Measurements from ENCODE around the gene ZNF888. TPM values are rescaled to one million over a fixed set of nuclear protein-coding genes. Genes with fewer than 3 reads are reported as not detected.
"Not testable (repeated sequence)": the region's sequence is repeated elsewhere in the genome, so short reads cannot be mapped to it uniquely, and the experiment has no call there.

ZNF888 gene
- total and polyA plus RNA-seq, 9 of the 15 experiments (the other 6 are each of a cell fraction or from before 2014, with no cell fraction given) = 1.6 to 13.3 (median 9.9) TPM

GRCh38 chr19:52941941-52942385, 18.7 kb upstream of the ZNF888 start (continued):
- TF ChIP-seq ADNP (tag; IDR thresholded peaks at IDR 0.05) (no peak), FOXK1 (CRISPR knock-in tag; IDR thresholded peaks at IDR 0.05; ENCODE audit: borderline replicate concordance) (no peak), SRSF7 (optimal IDR thresholded peaks at IDR 0.05; ENCODE audit: low read depth, low read length) (no peak), TCF3 (CRISPR knock-in tag; IDR thresholded peaks at IDR 0.05) (no peak), GMEB1 (CRISPR knock-in tag; IDR thresholded peaks at IDR 0.05) (no peak), NFIX (CRISPR knock-in tag; IDR thresholded peaks at IDR 0.05; ENCODE audit: low read depth) (no peak), PKNOX1 (IDR thresholded peaks at IDR 0.05) (no peak)

GRCh38 chr19:52941523-52941922, 18.3 kb upstream of the ZNF888 start:
- H3K27me3 ChIP-seq (ENCODE audit: control insufficient read depth in 2 of 2, insufficient read depth in 2 of 2, low read length in 2 of 2); in situ Hi-C loops (cut with MboI); H3K9me1 ChIP-seq (ENCODE audit: control insufficient read depth, insufficient read depth, low read length); BruUV-seq (replicated peaks); intact Hi-C loops (cut with micrococcal nuclease); FAIRE-seq; H4K20me1 ChIP-seq (replicated peaks; ENCODE audit: control insufficient read depth, insufficient read depth, low read length); CTCF ChIA-PET (ENCODE audit: low intra/inter-chr PET ratio); H3K9me3 ChIP-seq (replicated peaks; ENCODE audit: control insufficient read depth, insufficient read depth, low read depth, low read length); H2AFZ ChIP-seq (ENCODE audit: low read depth, low read length): not testable (repeated sequence)
- H3K79me2 ChIP-seq (ENCODE audit: control insufficient read depth, insufficient read depth, low read length) = peaks cover 58% of the 10 kb centered on the region
- H3K4me1 ChIP-seq (replicated peaks in 1 of 2; ENCODE audit: control insufficient read depth in 2 of 2, insufficient read depth in 2 of 2, low read length in 2 of 2) = peaks cover 25 to 41% of the 10 kb centered on the region in 2 experiments
- ATAC-seq (peak; percentile 43; the same call in 2 of the 3 replicates), DNase-seq (ENCODE audit: extremely low read depth in 1 of 4, low spot score in 3 of 4) (peak in 1 of 4 experiments; percentile 33)
- POLR2A ChIA-PET = interaction anchor here (0.7 to 1.4 kb wide), 2 partner anchors 17 to 190 kb away, joined by 3 to 4 read pairs; no protein-coding TSS in a partner anchor
- 60% methylated on average over 1 of the region's 2 CpGs for WGBS (ENCODE audit: insufficient coverage, low coverage, missing lambda C conversion rate)
- H3K36me3 ChIP-seq (ENCODE audit: control insufficient read depth, insufficient read depth, low read length) = peaks cover 18% of the 10 kb centered on the region; the same call in 2 of the 3 replicates
- H3K4me2 ChIP-seq (ENCODE audit: insufficient read depth, low read length) = peak overlapping the region; percentile 87
- peak overlapping the region; percentile 91 to 96 for H3K9ac ChIP-seq (ENCODE audit: insufficient read depth in 1 of 2, low read depth in 2 of 2, low read length in 2 of 2)
- peak overlapping the region; percentile 95 for H3K4me3 ChIP-seq
- peak overlapping the region; percentile 97 for H3K27ac ChIP-seq (ENCODE audit: extremely low read depth, low read depth, low read length)
- TF ChIP-seq DPF2 (IDR thresholded peaks at IDR 0.05) = peak; percentile 32; the same call in 1 of the 2 replicates
- 0 out of 2 replicates have a peak, but pooled peaks have one; percentile 5 for TF ChIP-seq THRB (CRISPR knock-in tag; conservative IDR thresholded peaks at IDR 0.05)
- 0 out of 2 replicates have a peak, but pooled peaks have one; percentile 18 for TF ChIP-seq HDAC2 (IDR thresholded peaks at IDR 0.05)
- peak; percentile 77 for TF ChIP-seq ZNF512 (tag; IDR thresholded peaks at IDR 0.05)
- 0 out of 2 replicates have a peak, but pooled peaks have one; percentile 36 for TF ChIP-seq ZEB2 (IDR thresholded peaks at IDR 0.05)
